ENCODE data around the gene PALS1. TPM values are rescaled to one million over a fixed set of nuclear protein-coding genes. Genes with fewer than 3 reads are reported as not detected.

The PALS1 gene
- total RNA-seq, 6 experiments from 2014 or later = 9.7 to 15.7 (median 14.7) TPM

GRCh38 chr14:67257906-67258305, 16.7 kb downstream of the PALS1 start:
- intact Hi-C loops (cut with DNase I) = no loop called here
- DNase-seq (no peak), ATAC-seq (no peak)
- H3K36me3 ChIP-seq = no peaks in the 10 kb centered on the region
- no peaks in the 10 kb centered on the region for H3K9me3 ChIP-seq
- peaks cover 0 to 2% (median 0%) of the 10 kb centered on the region in 4 donors for H3K4me1 ChIP-seq
- no peak overlapping the region for H3K4me3 ChIP-seq
- no peaks in the 10 kb centered on the region for H3K27me3 ChIP-seq
- TF ChIP-seq POLR2A (IDR thresholded peaks at IDR 0.05) (no peak), CTCF (IDR thresholded peaks at IDR 0.05) (no peak)
- no peak overlapping the region for H3K27ac ChIP-seq
- WGBS (ENCODE audit: insufficient coverage, low coverage, low lambda C conversion rate, missing lambda C conversion rate) = 90% methylated on average over 2 of the region's 3 CpGs

GRCh38 chr14:67260965-67261364, 19.7 kb downstream of the PALS1 start:
- WGBS (ENCODE audit: insufficient coverage, low coverage, low lambda C conversion rate, missing lambda C conversion rate) = 100% methylated on average over 1 of the region's 1 CpG
- no peaks in the 10 kb centered on the region for H3K4me1 ChIP-seq
- no peak overlapping the region for H3K27ac ChIP-seq
- TF ChIP-seq CTCF (IDR thresholded peaks at IDR 0.05) (no peak), POLR2A (IDR thresholded peaks at IDR 0.05) (no peak)
- H3K4me3 ChIP-seq = no peak overlapping the region
- no peaks in the 10 kb centered on the region for H3K36me3 ChIP-seq
- DNase-seq (no peak), ATAC-seq (no peak)
- H3K27me3 ChIP-seq = no peaks in the 10 kb centered on the region
- intact Hi-C loops (cut with DNase I) = no loop called here
- H3K9me3 ChIP-seq = no peaks in the 10 kb centered on the region

- TF ChIP-seq CTCF (IDR thresholded peaks at IDR 0.05) (no peak), POLR2A (IDR thresholded peaks at IDR 0.05) (no peak)
- intact Hi-C loops (cut with DNase I) = no loop called here
- DNase-seq (no peak), ATAC-seq (peak in 2 of 4 donors; percentile 51 to 65)
- Histone ChIP-seq H3K36me3 (no peaks in the 10 kb centered on the region), H3K27me3 (no peaks in the 10 kb centered on the region), H3K27ac (no peak overlapping the region), H3K9me3 (no peaks in the 10 kb centered on the region), H3K4me3 (no peak overlapping the region), H3K4me1 (peaks cover 0 to 8% (median 0%) of the 10 kb centered on the region in 4 donors)
- WGBS (ENCODE audit: insufficient coverage, low coverage, low lambda C conversion rate, missing lambda C conversion rate) = 73% methylated on average over 5 of the region's 5 CpGs
Measured at GRCh38 chr14:67263499-67264149, 22.4 kb downstream of the PALS1 start.

- Histone ChIP-seq H3K36me3 (no peaks in the 10 kb centered on the region), H3K4me3 (no peak overlapping the region), H3K27ac (no peak overlapping the region), H3K4me1 (peaks cover 0 to 23% (median 6%) of the 10 kb centered on the region in 4 donors), H3K9me3 (no peaks in the 10 kb centered on the region), H3K27me3 (no peaks in the 10 kb centered on the region)
- TF ChIP-seq POLR2A (IDR thresholded peaks at IDR 0.05) (no peak), CTCF (IDR thresholded peaks at IDR 0.05) (no peak)
- ATAC-seq (no peak), DNase-seq (no peak)
- 67% methylated on average over 1 of the region's 2 CpGs for WGBS (ENCODE audit: insufficient coverage, low coverage, low lambda C conversion rate, missing lambda C conversion rate)
- intact Hi-C loops (cut with DNase I) = no loop called here
Measured at GRCh38 chr14:67265131-67265530, 23.9 kb downstream of the PALS1 start.

All from right lobe of liver (tissue), 6 donors.